HEK293 (cell line): ENCODE results near the gene WDR77.
A peak's percentile ranks its signal among the peaks of the same experiment; 100 is the strongest.

ENCODE experiments used
- CTCF ChIP-seq: fragments of 450-650 bp; formaldehyde crosslinking; IDR thresholded peaks from 2 replicates; pipeline ENCODE4 v1.5.1; 2016; ENCODE audit warnings: missing biosample characterization, missing genetic modification characterization
- HOXA7 ChIP-seq: sonication (generic); formaldehyde crosslinking; IDR thresholded peaks from 2 replicates; pipeline ENCODE4 v1.8.1; 2022; ENCODE audit warnings: missing genetic modification reagents, borderline replicate concordance
- HOXC10 ChIP-seq: sonication (generic); formaldehyde crosslinking; IDR thresholded peaks from 2 replicates; pipeline ENCODE4 v1.8.1; 2023; ENCODE audit warnings: mild to moderate bottlenecking, missing genetic modification reagents
- KLF8 ChIP-seq: fragments of 450-650 bp; formaldehyde crosslinking; IDR thresholded peaks from 2 replicates; pipeline ENCODE4 v1.5.1; 2016; ENCODE audit warnings: missing biosample characterization, missing genetic modification characterization
- KLF9 ChIP-seq: fragments of 450-650 bp; formaldehyde crosslinking; IDR thresholded peaks from 2 replicates; pipeline ENCODE4 v1.5.1; 2016; ENCODE audit warnings: missing biosample characterization, missing genetic modification characterization, low read depth
- RBAK ChIP-seq: fragments of 450-650 bp; formaldehyde crosslinking; IDR thresholded peaks from 2 replicates; pipeline ENCODE4 v1.5.1; 2016; ENCODE audit warnings: missing biosample characterization, missing genetic modification characterization
- SP3 ChIP-seq: fragments of 450-650 bp; formaldehyde crosslinking; IDR thresholded peaks from 2 replicates; pipeline ENCODE4 v1.5.1; 2016; ENCODE audit warnings: missing biosample characterization, missing genetic modification characterization
- YY1 ChIP-seq: fragments of 450-650 bp; formaldehyde crosslinking; IDR thresholded peaks from 2 replicates; pipeline ENCODE4 v1.5.1; 2018; ENCODE audit warnings: missing biosample characterization, missing genetic modification characterization
- YY2 ChIP-seq: fragments of 450-650 bp; formaldehyde crosslinking; IDR thresholded peaks from 2 replicates; pipeline ENCODE4 v1.5.1; 2016; ENCODE audit warnings: missing biosample characterization, missing genetic modification characterization
- ZBTB10 ChIP-seq: fragments of 450-650 bp; formaldehyde crosslinking; IDR thresholded peaks from 2 replicates; pipeline ENCODE4 v1.5.1; 2016; ENCODE audit warnings: missing biosample characterization, missing genetic modification characterization
- ZBTB44 ChIP-seq: fragments of 450-650 bp; IDR thresholded peaks from 2 replicates; pipeline ENCODE4 v1.5.1; 2018; ENCODE audit warnings: missing biosample characterization, mild to moderate bottlenecking, missing genetic modification characterization
- ZEB2 ChIP-seq: fragments of 450-650 bp; formaldehyde crosslinking; IDR thresholded peaks from 2 replicates; pipeline ENCODE4 v1.5.1; 2016; ENCODE audit warnings: missing biosample characterization, missing genetic modification characterization
- ZIC2 ChIP-seq: fragments of 450-650 bp; formaldehyde crosslinking; IDR thresholded peaks from 2 replicates; pipeline ENCODE4 v1.5.1; 2016; ENCODE audit warnings: missing biosample characterization, missing genetic modification characterization
- ZNF140 ChIP-seq: fragments of 450-650 bp; formaldehyde crosslinking; IDR thresholded peaks from 2 replicates; pipeline ENCODE4 v1.5.1; 2016; ENCODE audit warnings: missing biosample characterization, missing genetic modification characterization
- ZNF157 ChIP-seq: fragments of 450-650 bp; formaldehyde crosslinking; IDR thresholded peaks from 2 replicates; pipeline ENCODE4 v1.5.1; 2016; ENCODE audit warnings: missing biosample characterization, missing genetic modification characterization
- ZNF169 ChIP-seq: fragments of 450-650 bp; formaldehyde crosslinking; IDR thresholded peaks from 2 replicates; pipeline ENCODE4 v1.5.1; 2016; ENCODE audit warnings: missing biosample characterization, missing genetic modification characterization
- ZNF221 ChIP-seq: fragments of 450-650 bp; formaldehyde crosslinking; IDR thresholded peaks from 2 replicates; pipeline ENCODE4 v1.5.1; 2017; ENCODE audit warnings: missing biosample characterization, missing genetic modification characterization, borderline replicate concordance
- ZNF239 ChIP-seq: fragments of 450-650 bp; formaldehyde crosslinking; IDR thresholded peaks from 2 replicates; pipeline ENCODE4 v1.5.1; 2016; ENCODE audit warnings: missing biosample characterization, missing genetic modification characterization
- ZNF24 ChIP-seq: fragments of 450-650 bp; formaldehyde crosslinking; IDR thresholded peaks from 2 replicates; pipeline ENCODE4 v1.5.1; 2016; ENCODE audit warnings: missing biosample characterization, missing genetic modification characterization
- ZNF324 ChIP-seq: fragments of 450-650 bp; formaldehyde crosslinking; IDR thresholded peaks from 2 replicates; pipeline ENCODE4 v1.5.1; 2016; ENCODE audit warnings: missing biosample characterization, missing genetic modification characterization
- ZNF335 ChIP-seq: fragments of 450-650 bp; formaldehyde crosslinking; conservative IDR thresholded peaks from 2 replicates; pipeline ENCODE4 v1.5.1; 2016; ENCODE audit warnings: missing biosample characterization, missing genetic modification characterization
- ZNF341 ChIP-seq: fragments of 450-650 bp; formaldehyde crosslinking; IDR thresholded peaks from 2 replicates; pipeline ENCODE4; 2016; ENCODE audit warnings: low read depth, missing biosample characterization, missing genetic modification characterization
- ZNF354C ChIP-seq: fragments of 450-650 bp; formaldehyde crosslinking; IDR thresholded peaks from 2 replicates; pipeline ENCODE4 v1.5.1; 2016; ENCODE audit warnings: missing biosample characterization, missing genetic modification characterization, low read depth, borderline replicate concordance
- ZNF366 ChIP-seq: fragments of 450-650 bp; formaldehyde crosslinking; conservative IDR thresholded peaks from 2 replicates; pipeline ENCODE4 v1.5.1; 2016; ENCODE audit warnings: missing biosample characterization, missing genetic modification characterization
- ZNF391 ChIP-seq: fragments of 450-650 bp; formaldehyde crosslinking; IDR thresholded peaks from 2 replicates; pipeline ENCODE4 v1.5.1; 2016; ENCODE audit warnings: low read depth, missing biosample characterization, missing genetic modification characterization, borderline replicate concordance
- ZNF394 ChIP-seq: fragments of 450-650 bp; formaldehyde crosslinking; IDR thresholded peaks from 2 replicates; pipeline ENCODE4 v1.5.1; 2016; ENCODE audit warnings: missing biosample characterization, missing genetic modification characterization, mild to moderate bottlenecking, moderate library complexity, borderline replicate concordance
- ZNF473 ChIP-seq: fragments of 450-650 bp; formaldehyde crosslinking; IDR thresholded peaks from 2 replicates; pipeline ENCODE4 v1.5.1; 2017; ENCODE audit warnings: missing biosample characterization, missing genetic modification characterization
- ZNF501 ChIP-seq: fragments of 450-650 bp; formaldehyde crosslinking; IDR thresholded peaks from 2 replicates; pipeline ENCODE4 v1.5.1; 2016; ENCODE audit warnings: missing biosample characterization, missing genetic modification characterization
- ZNF510 ChIP-seq: fragments of 450-650 bp; formaldehyde crosslinking; IDR thresholded peaks from 2 replicates; pipeline ENCODE4 v1.5.1; 2018; ENCODE audit warnings: mild to moderate bottlenecking, missing genetic modification characterization, missing biosample characterization; ENCODE audit not compliant: insufficient replicate concordance
- ZNF514 ChIP-seq: fragments of 450-650 bp; formaldehyde crosslinking; IDR thresholded peaks from 2 replicates; pipeline ENCODE4 v1.5.1; 2016; ENCODE audit warnings: missing biosample characterization, missing genetic modification characterization
- ZNF629 ChIP-seq: fragments of 450-650 bp; formaldehyde crosslinking; IDR thresholded peaks from 2 replicates; pipeline ENCODE4 v1.5.1; 2017; ENCODE audit warnings: missing biosample characterization, missing genetic modification characterization
- ZSCAN30 ChIP-seq: fragments of 450-650 bp; IDR thresholded peaks from 2 replicates; pipeline ENCODE4 v1.5.1; 2018; ENCODE audit warnings: missing biosample characterization, mild to moderate bottlenecking, missing genetic modification characterization, moderate library complexity
- TF ChIP-seq, protein P1 (sequence below): fragments of 450-650 bp; formaldehyde crosslinking; IDR thresholded peaks from 2 replicates; pipeline ENCODE4 v1.5.1; 2016; ENCODE audit warnings: missing biosample characterization, missing genetic modification characterization

The WDR77 gene

GRCh38 chr1:111448918-111449702, at the start of gene WDR77, which contains the start of gene ATP5PB (continued):
- TF ChIP-seq ZBTB44 (tag by site-specific recombination): no peak
- TF ChIP-seq ZNF341 (tag by site-specific recombination): peak; percentile 46
- TF ChIP-seq ZNF239 (tag by site-specific recombination): no peak
- TF ChIP-seq ZNF221: no peak
- TF ChIP-seq ZBTB10 (tag by site-specific recombination): peak; percentile 83; the same call in 1 of the 2 replicates
- no peak for TF ChIP-seq ZNF140
- TF ChIP-seq ZNF514 (tag by site-specific recombination): no peak
- TF ChIP-seq ZNF501 (tag by site-specific recombination): peak; percentile 76
- TF ChIP-seq KLF8 (tag by site-specific recombination): peak; percentile 65
- TF ChIP-seq YY1: peak; percentile 83
- TF ChIP-seq CTCF: peak; percentile 47; the same call in 1 of the 2 replicates
- no peak for TF ChIP-seq ZNF157
- TF ChIP-seq HOXA7 (CRISPR knock-in tag): no peak
- TF ChIP-seq ZNF391 (tag by site-specific recombination): 0 out of 2 replicates have a peak, but pooled peaks have one; percentile 44
- peak; percentile 46; the same call in 1 of the 2 replicates for TF ChIP-seq ZNF394 (tag by site-specific recombination)
- TF ChIP-seq ZNF629 (tag by site-specific recombination): no peak; the same call in 1 of the 2 replicates
- no peak; the same call in 1 of the 2 replicates for TF ChIP-seq ZNF24 (tag by site-specific recombination)
- TF ChIP-seq ZIC2: no peak; the same call in 1 of the 2 replicates
- no peak for TF ChIP-seq ZNF510 (tag by site-specific recombination)
- peak; percentile 69 for TF ChIP-seq ZNF335 (tag by site-specific recombination)
- TF ChIP-seq ZSCAN30 (tag by site-specific recombination): peak; percentile 36; the same call in 1 of the 2 replicates
- 0 out of 2 replicates have a peak, but pooled peaks have one; percentile 53 for TF ChIP-seq YY2 (tag by site-specific recombination)
- TF ChIP-seq ZEB2 (tag by site-specific recombination): no peak
- TF ChIP-seq RBAK (tag by site-specific recombination): no peak
- TF ChIP-seq ZNF473 (tag by site-specific recombination): no peak
- peak; percentile 62 for TF ChIP-seq SP3 (tag by site-specific recombination)
- peak; percentile 78 for TF ChIP-seq ZNF366 (tag by site-specific recombination)
- 0 out of 2 replicates have a peak, but pooled peaks have one; percentile 63 for TF ChIP-seq ZNF324 (tag by site-specific recombination)
- TF ChIP-seq, protein P1, sequence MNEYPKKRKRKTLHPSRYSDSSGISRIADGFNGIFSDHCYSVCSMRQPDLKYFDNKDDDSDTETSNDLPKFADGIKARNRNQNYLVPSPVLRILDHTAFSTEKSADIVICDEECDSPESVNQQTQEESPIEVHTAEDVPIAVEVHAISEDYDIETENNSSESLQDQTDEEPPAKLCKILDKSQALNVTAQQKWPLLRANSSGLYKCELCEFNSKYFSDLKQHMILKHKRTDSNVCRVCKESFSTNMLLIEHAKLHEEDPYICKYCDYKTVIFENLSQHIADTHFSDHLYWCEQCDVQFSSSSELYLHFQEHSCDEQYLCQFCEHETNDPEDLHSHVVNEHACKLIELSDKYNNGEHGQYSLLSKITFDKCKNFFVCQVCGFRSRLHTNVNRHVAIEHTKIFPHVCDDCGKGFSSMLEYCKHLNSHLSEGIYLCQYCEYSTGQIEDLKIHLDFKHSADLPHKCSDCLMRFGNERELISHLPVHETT (tag by site-specific recombination): no peak; the same call in 1 of the 2 replicates
- TF ChIP-seq ZNF354C (tag by site-specific recombination): no peak
- TF ChIP-seq KLF9 (tag by site-specific recombination): peak; percentile 65; the same call in 1 of the 2 replicates
- no peak for TF ChIP-seq ZNF169 (tag by site-specific recombination)
- TF ChIP-seq HOXC10 (CRISPR knock-in tag): no peak
